GM18873 (cell line): ENCODE data around the gene DNAAF8.
"Not testable (repeated sequence)": the region's sequence is repeated elsewhere in the genome, so short reads cannot be mapped to it uniquely, and the experiment has no call there.

ENCODE experiments used
- ATAC-seq: cut with Tn5 transposase; IDR thresholded peaks from one replicate; pipeline ENCODE4 v1.9.1; 2021; ENCODE audit warnings: mild to moderate bottlenecking, moderate library complexity, moderate number of reproducible peaks; ENCODE audit not compliant: unreplicated experiment, low FRiP score

DNAAF8 gene

GRCh38 chr16:4776141-4776705, 41.9 kb downstream of the DNAAF8 start:
- no peak for ATAC-seq

- ATAC-seq: no peak
Measured at GRCh38 chr16:4777339-4778049, 43.2 kb downstream of the DNAAF8 start.

- ATAC-seq: no peak
Measured at GRCh38 chr16:4778050-4778392, 43.7 kb downstream of the DNAAF8 start.

- no peak for ATAC-seq
Measured at GRCh38 chr16:4780235-4780634, 45.9 kb downstream of the DNAAF8 start.

GRCh38 chr16:4783251-4783950, 49.1 kb downstream of the DNAAF8 start:
- no peak for ATAC-seq

- ATAC-seq: no peak
Measured at GRCh38 chr16:4783951-4784336, 49.6 kb downstream of the DNAAF8 start.

GRCh38 chr16:4784444-4784987, 50.2 kb downstream of the DNAAF8 start:
- not testable (repeated sequence) for ATAC-seq

- no peak for ATAC-seq
Measured at GRCh38 chr16:4785758-4786433, 51.6 kb downstream of the DNAAF8 start.

GRCh38 chr16:4787068-4787467, 52.7 kb downstream of the DNAAF8 start:
- ATAC-seq: no peak

GRCh38 chr16:4787627-4788482, 53.5 kb downstream of the DNAAF8 start, which contains the start of gene SEPTIN12:
Gene SEPTIN12, minus strand, starts transcription at chr16:4788345. Its CDS starts 700 bp downstream, at chr16:4787645.
- ATAC-seq: no peak

- no peak for ATAC-seq
Measured at GRCh38 chr16:4788489-4788889, 54.2 kb downstream of the DNAAF8 start.

GRCh38 chr16:4788910-4789309, 54.6 kb downstream of the DNAAF8 start:
- ATAC-seq: no peak

- no peak for ATAC-seq
Measured at GRCh38 chr16:4790261-4790660, 55.9 kb downstream of the DNAAF8 start.

- ATAC-seq: no peak
Measured at GRCh38 chr16:4790871-4791270, 56.5 kb downstream of the DNAAF8 start.

GRCh38 chr16:4792951-4793513, 58.7 kb downstream of the DNAAF8 start:
- no peak for ATAC-seq

- ATAC-seq: no peak
Measured at GRCh38 chr16:4795181-4795827, 61.0 kb downstream of the DNAAF8 start, which contains the start of gene SMIM22. Gene SMIM22, plus strand, starts transcription at chr16:4795369. Its CDS starts 366 bp downstream, at chr16:4795735.

- ATAC-seq: no peak
Measured at GRCh38 chr16:4795828-4796572, 61.7 kb downstream of the DNAAF8 start.
